Thyroid gland (tissue), 4 donors: ENCODE data around the gene CAPN3. TPM values are rescaled to one million over a fixed set of nuclear protein-coding genes. Genes with fewer than 3 reads are reported as not detected.
"Not testable (repeated sequence)": the region's sequence is repeated elsewhere in the genome, so short reads cannot be mapped to it uniquely, and the experiment has no call there.

Experiments used
- DNase-seq, 2 donors: peaks; one replicate each; pipeline ENCODE4 v3.0.0-alpha.2; 2019
- H3K27ac ChIP-seq, 3 donors: fragments of 200-600 bp; sonication (generic); 1 replicate in 2 of 3; 2 replicates in 1 of 3; pipeline ENCODE4 v1.5.1; 2016 to 2019; ENCODE audit warnings: mild to moderate bottlenecking in 1 of 3, moderate library complexity in 1 of 3
- H3K27me3 ChIP-seq: fragments of 200-600 bp; sonication (generic); one replicate; pipeline ENCODE4 v1.5.1; 2019
- H3K36me3 ChIP-seq, 2 donors: fragments of 200-600 bp; sonication (generic); one replicate each; pipeline ENCODE4 v1.5.1; 2016 to 2019
- H3K4me1 ChIP-seq, 2 donors: fragments of 200-600 bp; sonication (generic); one replicate each; pipeline ENCODE4 v1.5.1; 2017 to 2019
- H3K4me3 ChIP-seq, 3 donors: fragments of 200-600 bp; sonication (generic); replicated peaks in 1 of 3; 1 replicate in 2 of 3; 2 replicates in 1 of 3; pipeline ENCODE4 v1.5.1; 2016; ENCODE audit warnings: mild to moderate bottlenecking in 1 of 3
- H3K9me3 ChIP-seq: fragments of 200-600 bp; sonication (generic); one replicate; pipeline ENCODE4 v1.5.1; 2017
- CTCF ChIP-seq, 6 experiments: fragments of 200-600 bp in 3 of 6; fragments of 450-650 bp in 3 of 6; sonication (generic) in 3 of 6; IDR thresholded peaks; one replicate each; pipeline ENCODE4 v1.5.1; 2016 to 2019; ENCODE audit warnings: antibody characterized with exemption in 6 of 6, mild to moderate bottlenecking in 2 of 6, inconsistent platforms in 1 of 6, moderate library complexity in 1 of 6
- POLR2A ChIP-seq, 2 donors: fragments of 450-650 bp; IDR thresholded peaks; one replicate each; pipeline ENCODE4 v1.6.1; 2017; ENCODE audit warnings: antibody characterized with exemption in 2 of 2, mild to moderate bottlenecking in 2 of 2, moderate library complexity in 1 of 2
- WGBS, 2 donors: methylation state at CpG; one replicate each; pipeline ENCODE4 v1.1.5; 2017; 5-methylcytosine and 5-hydroxymethylcytosine counted together
- intact Hi-C: fragments of 100-400 bp; cut with DNase I; formaldehyde crosslinking; loops from one replicate; pipeline ENCODE4 v1.15.1; 2023
- total RNA-seq, 4 donors: library from RNA; depleted of rRNA; stranded (reverse); fragments of >200 nt; gene quantifications; one replicate each; pipeline ENCODE4 v1.2.3, GENCODE V29; 2016

CAPN3 gene
- total RNA-seq, 4 donors from 2014 or later, result 3.0 to 6.8 (median 4.0) TPM

- intact Hi-C loops, result no loop called here
- Histone ChIP-seq H3K27ac (no peak overlapping the region), H3K27me3 (no peaks in the 10 kb centered on the region), H3K9me3 (no peaks in the 10 kb centered on the region), H3K4me1 (no peaks in the 10 kb centered on the region), H3K4me3 (no peak overlapping the region), H3K36me3 (no peaks in the 10 kb centered on the region)
- 95 to 98% methylated on average over 2 of the region's 2 CpGs for WGBS, 2 donors
- TF ChIP-seq CTCF (IDR thresholded peaks at IDR 0.05), result no peak
- TF ChIP-seq POLR2A (IDR thresholded peaks at IDR 0.05), result no peak
- DNase-seq, result no peak
These were observed 24.2 kb upstream of the CAPN3 start for GRCh38 chr15:42335074-42335473.

- intact Hi-C loops, H3K9me3 ChIP-seq, DNase-seq, H3K27ac ChIP-seq, H3K36me3 ChIP-seq, H3K27me3 ChIP-seq, H3K4me3 ChIP-seq, H3K4me1 ChIP-seq: not testable (repeated sequence)
- 91 to 96% methylated on average over 1 of the region's 1 CpG for WGBS, 2 donors
These were observed 22.7 kb upstream of the CAPN3 start for GRCh38 chr15:42336650-42337049.

DNA sequence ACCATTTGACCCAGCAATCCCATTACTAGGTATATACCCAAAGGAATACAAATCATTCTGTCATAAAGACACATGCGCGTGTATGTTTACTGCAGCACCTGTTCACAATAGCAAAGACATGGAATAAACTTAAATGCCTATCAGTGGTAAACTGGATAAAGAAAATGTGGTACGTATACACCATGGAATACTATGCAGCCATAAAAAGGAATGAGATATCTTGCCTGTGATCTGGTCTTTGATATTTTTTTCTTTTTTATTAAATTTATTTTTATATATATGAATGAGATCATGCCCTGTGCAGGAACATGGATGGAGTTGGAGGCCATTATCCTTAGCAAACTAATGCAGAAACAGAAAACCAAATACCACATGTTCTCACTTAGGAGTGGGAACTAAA is 22.2 kb upstream of the CAPN3 start:
- 94 to 98% methylated on average over 3 of the region's 3 CpGs for WGBS, 2 donors
- intact Hi-C loops, DNase-seq: not testable (repeated sequence)

GRCh38 chr15:42338500-42338899 is 20.8 kb upstream of the CAPN3 start:
- DNase-seq, result no peak
- intact Hi-C loops, result no loop called here
- TF ChIP-seq POLR2A (IDR thresholded peaks at IDR 0.05) (no peak), CTCF (IDR thresholded peaks at IDR 0.05) (no peak)
- no peaks in the 10 kb centered on the region for H3K9me3 ChIP-seq
- H3K27ac ChIP-seq, result no peak overlapping the region
- no peak overlapping the region for H3K4me3 ChIP-seq
- no peaks in the 10 kb centered on the region for H3K27me3 ChIP-seq
- no peaks in the 10 kb centered on the region for H3K36me3 ChIP-seq
- 76 to 78% methylated on average over 2 of the region's 2 CpGs for WGBS, 2 donors
- H3K4me1 ChIP-seq, result no peaks in the 10 kb centered on the region

More for the DNA sequence above, 22.2 kb upstream of the CAPN3 start:
- not testable (repeated sequence) for H3K27ac ChIP-seq, H3K27me3 ChIP-seq, H3K4me1 ChIP-seq, H3K36me3 ChIP-seq, H3K4me3 ChIP-seq, H3K9me3 ChIP-seq

GRCh38 chr15:42343596-42344232 is 15.6 kb upstream of the CAPN3 start:
- intact Hi-C loops, result no loop called here
- no peaks in the 10 kb centered on the region for H3K27me3 ChIP-seq
- H3K9me3 ChIP-seq, result no peaks in the 10 kb centered on the region
- no peaks in the 10 kb centered on the region for H3K4me1 ChIP-seq
- no peak overlapping the region for H3K27ac ChIP-seq
- DNase-seq, result no peak
- H3K4me3 ChIP-seq, result no peak overlapping the region
- H3K36me3 ChIP-seq, result peaks cover 0 to 14% of the 10 kb centered on the region in 2 donors
- WGBS, 2 donors, result 92 to 96% methylated on average over 6 of the region's 6 CpGs
- TF ChIP-seq CTCF (IDR thresholded peaks at IDR 0.05), result no peak
- no peak for TF ChIP-seq POLR2A (IDR thresholded peaks at IDR 0.05)

GRCh38 chr15:42344763-42345162 is 14.5 kb upstream of the CAPN3 start:
- Histone ChIP-seq H3K27me3 (no peaks in the 10 kb centered on the region), H3K4me1 (no peaks in the 10 kb centered on the region), H3K36me3 (peaks cover 0 to 14% of the 10 kb centered on the region in 2 donors), H3K9me3 (no peaks in the 10 kb centered on the region), H3K4me3 (no peak overlapping the region), H3K27ac (peak overlapping the region in 1 of 3 donors; percentile 20)
- intact Hi-C loops, result no loop called here
- DNase-seq, result no peak
- 65 to 68% methylated on average over 5 of the region's 5 CpGs for WGBS, 2 donors
- TF ChIP-seq CTCF (IDR thresholded peaks at IDR 0.05) (no peak), POLR2A (IDR thresholded peaks at IDR 0.05) (no peak)
